Esophagus (tissue), 2 donors: ENCODE data around the gene DNAH3. TPM values are rescaled to one million over a fixed set of nuclear protein-coding genes. Genes with fewer than 3 reads are reported as not detected.
"Not testable (repeated sequence)": the region's sequence is repeated elsewhere in the genome, so short reads cannot be mapped to it uniquely, and the experiment has no call there.

ENCODE experiments used
- H3K27ac ChIP-seq, 2 donors: one replicate each; pipeline ENCODE4 v1.5.1; 2013; ENCODE audit warnings: low read depth in 2 of 2, mild to moderate bottlenecking in 2 of 2, inconsistent platforms in 1 of 2, low read length in 1 of 2, moderate library complexity in 1 of 2
- H3K27me3 ChIP-seq, 2 donors: one replicate each; pipeline ENCODE4 v1.6.1; 2013; ENCODE audit warnings: low read length in 2 of 2, control low read depth in 1 of 2, mild to moderate bottlenecking in 1 of 2; ENCODE audit not compliant: insufficient read depth in 2 of 2, control insufficient read depth in 1 of 2
- H3K36me3 ChIP-seq, 2 donors: one replicate each; pipeline ENCODE4 v1.6.1; 2013; ENCODE audit warnings: low read length in 1 of 2; ENCODE audit not compliant: control insufficient read depth in 2 of 2, insufficient read depth in 2 of 2
- H3K4me1 ChIP-seq, 2 donors: one replicate each; pipeline ENCODE4 v1.6.1; 2013; ENCODE audit warnings: low read length in 1 of 2; ENCODE audit not compliant: control insufficient read depth in 2 of 2, insufficient read depth in 2 of 2
- H3K4me3 ChIP-seq, 2 donors: one replicate each; pipeline ENCODE4 v1.5.1; 2013; ENCODE audit warnings: low read length in 2 of 2, mild to moderate bottlenecking in 2 of 2, low read depth in 1 of 2, moderate library complexity in 1 of 2
- H3K9me3 ChIP-seq, 2 donors: one replicate each; pipeline ENCODE4 v1.6.1; 2013; ENCODE audit warnings: mild to moderate bottlenecking in 2 of 2, low read depth in 1 of 2, low read length in 1 of 2, moderate library complexity in 1 of 2; ENCODE audit not compliant: control insufficient read depth in 2 of 2, insufficient read depth in 1 of 2
- WGBS, 2 donors: extraction: QIAGEN DNeasy Blood & Tissue Kit; methylation state at CpG; one replicate each; pipeline ENCODE4 v1.1.7; 2013; 5-methylcytosine and 5-hydroxymethylcytosine counted together
- polyA plus RNA-seq, 2 donors: library from polyadenylated mRNA; stranded (reverse); fragments of 200-250 nt; gene quantifications; one replicate each; pipeline ENCODE4 v1.2.3, GENCODE V29; 2013
- donor health status: healthy with polysubstance abuse.
- donor health status: Bipolar disorder and iron deficiency.

DNAH3 gene
- polyA plus RNA-seq, 2 donors = 0.07 to 0.18 TPM

GRCh38 chr16:20929676-20930364 is 220.8 kb downstream of the DNAH3 start:
- H3K4me1 ChIP-seq, H3K4me3 ChIP-seq, H3K36me3 ChIP-seq, H3K27me3 ChIP-seq, H3K9me3 ChIP-seq, H3K27ac ChIP-seq: not testable (repeated sequence)
- WGBS, 2 donors = 70 to 75% methylated on average over 10 of the region's 10 CpGs

- 90% methylated on average over 4 to 5 of the region's 5 CpGs for WGBS, 2 donors
- H3K27ac ChIP-seq = no peak overlapping the region
Measured at GRCh38 chr16:20928774-20929411, 221.8 kb downstream of the DNAH3 start.

DNA sequence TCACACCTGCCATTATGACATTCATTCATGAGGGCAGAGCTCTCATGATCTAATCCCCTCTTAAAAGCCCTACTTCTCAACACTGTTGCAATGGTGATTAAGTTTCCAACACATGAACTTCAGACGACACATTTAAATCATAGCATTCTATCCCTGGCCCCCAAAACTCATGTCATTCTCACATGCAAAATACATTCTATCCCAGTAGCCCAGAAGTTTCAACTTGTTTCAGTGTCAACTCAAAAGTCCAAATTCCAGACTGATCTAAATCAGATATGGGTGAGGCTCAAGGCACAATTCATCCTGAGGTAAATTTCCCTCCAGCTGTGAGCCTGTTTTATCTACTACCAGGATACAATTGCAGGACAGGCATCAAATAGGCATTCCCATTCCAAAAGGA is 224.9 kb downstream of the DNAH3 start:
- no peaks in the 10 kb centered on the region for H3K27me3 ChIP-seq
- H3K4me1 ChIP-seq = no peaks in the 10 kb centered on the region
- no peaks in the 10 kb centered on the region for H3K9me3 ChIP-seq
- no peak overlapping the region for H3K27ac ChIP-seq
- no peaks in the 10 kb centered on the region for H3K36me3 ChIP-seq
- no peak overlapping the region for H3K4me3 ChIP-seq
- WGBS, 2 donors = 94 to 97% methylated on average over 1 of the region's 1 CpG

More at GRCh38 chr16:20928774-20929411, 221.8 kb downstream of the DNAH3 start:
- Histone ChIP-seq H3K9me3 (no peaks in the 10 kb centered on the region), H3K4me3 (no peak overlapping the region), H3K36me3 (no peaks in the 10 kb centered on the region), H3K27me3 (no peaks in the 10 kb centered on the region), H3K4me1 (no peaks in the 10 kb centered on the region)

DNA sequence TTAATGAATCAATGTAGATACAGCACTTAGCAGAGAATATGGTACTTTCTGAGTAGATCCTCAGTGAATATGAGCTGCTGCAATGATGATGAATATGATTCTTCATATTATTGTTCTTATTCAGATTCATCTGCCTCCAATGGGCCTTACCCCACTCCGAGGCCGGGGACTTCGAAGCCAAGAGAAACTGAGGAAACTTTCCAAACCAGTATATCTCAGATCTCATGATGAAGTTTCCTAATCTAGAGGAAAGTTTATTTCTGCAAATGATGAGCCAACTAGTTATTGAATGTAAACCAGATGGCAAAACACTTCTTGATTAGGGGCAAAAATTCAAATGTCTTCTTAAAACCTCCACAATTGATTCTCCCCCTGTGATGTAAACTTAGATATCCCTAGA is 226.8 kb downstream of the DNAH3 start:
- Histone ChIP-seq H3K9me3 (no peaks in the 10 kb centered on the region), H3K4me3 (no peak overlapping the region), H3K27ac (no peak overlapping the region), H3K36me3 (no peaks in the 10 kb centered on the region), H3K4me1 (no peaks in the 10 kb centered on the region), H3K27me3 (no peaks in the 10 kb centered on the region)
- WGBS, 2 donors = 84 to 91% methylated on average over 3 of the region's 3 CpGs

DNA sequence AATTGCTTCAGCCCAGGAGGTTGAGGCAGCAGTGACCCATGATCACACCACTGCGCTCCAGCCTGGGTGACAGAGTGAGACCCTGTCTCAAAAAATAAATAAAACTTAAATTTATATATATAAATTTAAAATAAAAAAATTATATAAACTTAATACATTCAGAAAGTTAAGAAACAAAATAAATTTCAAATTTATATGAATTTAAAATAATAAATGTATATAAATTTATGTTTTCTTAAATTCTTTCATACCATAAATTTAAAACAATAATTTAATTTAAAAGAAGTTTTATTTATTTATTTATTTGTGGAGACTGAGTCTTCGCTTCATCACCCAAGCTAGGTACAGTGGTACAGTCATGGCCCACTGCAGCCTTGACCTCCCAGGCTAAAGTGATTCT is 229.8 kb downstream of the DNAH3 start:
- no peaks in the 10 kb centered on the region for H3K4me1 ChIP-seq
- no peaks in the 10 kb centered on the region for H3K9me3 ChIP-seq
- 94 to 99% methylated on average over 2 of the region's 2 CpGs for WGBS, 2 donors
- H3K36me3 ChIP-seq = no peaks in the 10 kb centered on the region
- no peak overlapping the region for H3K4me3 ChIP-seq
- no peak overlapping the region for H3K27ac ChIP-seq
- no peaks in the 10 kb centered on the region for H3K27me3 ChIP-seq

GRCh38 chr16:20920091-20920490 is 230.6 kb downstream of the DNAH3 start:
- H3K4me3 ChIP-seq = no peak overlapping the region
- no peaks in the 10 kb centered on the region for H3K36me3 ChIP-seq
- WGBS, 2 donors = 91 to 93% methylated on average over 5 of the region's 5 CpGs
- no peaks in the 10 kb centered on the region for H3K4me1 ChIP-seq
- H3K27me3 ChIP-seq = no peaks in the 10 kb centered on the region
- no peaks in the 10 kb centered on the region for H3K9me3 ChIP-seq
- no peak overlapping the region for H3K27ac ChIP-seq

DNA sequence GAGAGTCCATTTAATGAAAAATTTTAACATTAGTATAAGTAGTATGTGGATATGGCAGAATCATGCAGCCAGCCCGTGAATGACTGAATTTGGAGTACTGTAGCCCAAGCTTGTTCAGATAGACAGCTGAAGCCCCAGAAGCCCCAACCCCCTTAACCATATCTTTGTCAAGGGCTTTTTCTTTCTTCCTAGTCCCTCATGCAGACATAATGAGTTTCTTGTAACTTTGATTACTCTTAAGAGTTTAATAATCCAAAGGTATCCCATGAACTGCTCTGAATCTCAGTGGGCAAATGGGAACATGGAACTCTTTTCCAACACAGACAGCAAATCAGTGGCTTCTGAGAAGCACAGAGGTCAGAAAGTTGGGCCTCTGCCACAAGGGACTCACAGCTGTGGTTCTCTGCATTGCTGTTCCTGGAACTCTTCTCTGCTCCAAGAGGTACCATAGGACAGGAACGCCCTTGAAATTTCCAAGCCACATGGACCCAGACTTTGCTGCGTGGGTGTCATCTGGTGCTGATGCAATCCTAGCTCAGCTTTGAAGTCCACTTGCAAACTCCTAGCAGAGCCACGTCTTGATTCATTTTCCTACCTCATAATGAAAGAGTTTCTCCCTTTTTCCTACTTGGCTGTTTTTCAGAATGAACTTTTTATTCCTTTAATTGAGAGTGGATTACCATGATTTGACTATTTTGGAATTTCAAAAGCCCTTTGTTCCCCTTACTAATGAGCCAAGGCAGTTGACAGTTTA is 232.0 kb downstream of the DNAH3 start:
- WGBS, 2 donors = 63% methylated on average over 4 of the region's 4 CpGs
- Histone ChIP-seq H3K4me3 (no peak overlapping the region), H3K4me1 (no peaks in the 10 kb centered on the region), H3K36me3 (no peaks in the 10 kb centered on the region), H3K9me3 (no peaks in the 10 kb centered on the region), H3K27ac (no peak overlapping the region), H3K27me3 (no peaks in the 10 kb centered on the region)

GRCh38 chr16:20916942-20917341 is 233.7 kb downstream of the DNAH3 start:
- WGBS, 2 donors = 92 to 93% methylated on average over 4 of the region's 4 CpGs
- H3K9me3 ChIP-seq = no peaks in the 10 kb centered on the region
- H3K27me3 ChIP-seq = no peaks in the 10 kb centered on the region
- H3K4me1 ChIP-seq = peaks cover 0 to 2% of the 10 kb centered on the region in 2 donors
- no peak overlapping the region for H3K4me3 ChIP-seq
- no peaks in the 10 kb centered on the region for H3K36me3 ChIP-seq
- no peak overlapping the region for H3K27ac ChIP-seq

DNA sequence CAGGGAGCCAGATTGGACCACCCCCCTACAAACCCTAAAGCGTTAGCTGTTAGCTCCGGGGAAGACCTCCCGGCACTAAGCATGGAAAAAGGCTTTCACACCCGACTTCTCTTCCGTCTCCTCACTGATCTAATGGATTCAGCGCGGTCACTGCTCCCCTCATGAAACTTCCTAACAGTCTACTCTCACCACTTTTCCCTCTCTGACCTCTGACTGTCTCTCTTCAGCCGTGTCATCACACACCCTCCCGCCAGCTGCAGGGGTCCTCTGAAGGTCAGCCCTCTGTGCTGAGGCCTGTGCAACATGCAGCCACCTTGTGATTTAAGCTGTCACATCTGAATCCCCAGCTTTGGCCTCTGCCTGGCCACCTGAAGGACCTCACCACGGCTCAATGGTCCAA is 234.4 kb downstream of the DNAH3 start:
- Histone ChIP-seq H3K27me3 (no peaks in the 10 kb centered on the region), H3K4me1 (peaks cover 0 to 2% of the 10 kb centered on the region in 2 donors), H3K9me3 (no peaks in the 10 kb centered on the region), H3K4me3 (no peak overlapping the region), H3K27ac (no peak overlapping the region), H3K36me3 (no peaks in the 10 kb centered on the region)
- 92% methylated on average over 10 of the region's 10 CpGs for WGBS, 2 donors
